IPS-18c (cell line): ENCODE results near the gene DENND2D.

Experiments used
- H3K4me3 ChIP-seq: 2 replicates; pipeline ENCODE4 v1.7.0; 2013; ENCODE audit warnings: low read depth, mild to moderate bottlenecking, low read length, moderate library complexity; ENCODE audit not compliant: insufficient read depth
- H3K9me3 ChIP-seq: one replicate; pipeline ENCODE4 v1.6.1; 2013; ENCODE audit warnings: mild to moderate bottlenecking, low read length, moderate library complexity; ENCODE audit not compliant: control insufficient read depth, insufficient read depth

Gene DENND2D

GRCh38 chr1:111157431-111157830, 43.0 kb downstream of the DENND2D start:
- Histone ChIP-seq H3K9me3 (no peaks in the 10 kb centered on the region), H3K4me3 (no peak overlapping the region)

GRCh38 chr1:111154021-111154999, 46.1 kb downstream of the DENND2D start:
- H3K9me3 ChIP-seq, result no peaks in the 10 kb centered on the region
- H3K4me3 ChIP-seq, result no peak overlapping the region

GRCh38 chr1:111151838-111152237, 48.6 kb downstream of the DENND2D start:
- no peak overlapping the region for H3K4me3 ChIP-seq
- H3K9me3 ChIP-seq, result no peaks in the 10 kb centered on the region

- no peaks in the 10 kb centered on the region for H3K9me3 ChIP-seq
- H3K4me3 ChIP-seq, result no peak overlapping the region
Observed at GRCh38 chr1:111148376-111148881, 52.0 kb downstream of the DENND2D start.

GRCh38 chr1:111147948-111148347, 52.5 kb downstream of the DENND2D start:
- H3K4me3 ChIP-seq, result no peak overlapping the region

GRCh38 chr1:111145963-111146768, 54.3 kb downstream of the DENND2D start:
- H3K4me3 ChIP-seq, result no peak overlapping the region
- no peaks in the 10 kb centered on the region for H3K9me3 ChIP-seq

More at GRCh38 chr1:111147948-111148347, 52.5 kb downstream of the DENND2D start:
- no peaks in the 10 kb centered on the region for H3K9me3 ChIP-seq

GRCh38 chr1:111145542-111145941, 54.9 kb downstream of the DENND2D start:
- Histone ChIP-seq H3K9me3 (no peaks in the 10 kb centered on the region), H3K4me3 (no peak overlapping the region)

- H3K9me3 ChIP-seq, result no peaks in the 10 kb centered on the region
- H3K4me3 ChIP-seq, result no peak overlapping the region
Observed at GRCh38 chr1:111142356-111142975, 58.0 kb downstream of the DENND2D start.

- no peak overlapping the region for H3K4me3 ChIP-seq
- no peaks in the 10 kb centered on the region for H3K9me3 ChIP-seq
Observed at GRCh38 chr1:111141245-111142220, 58.9 kb downstream of the DENND2D start.

GRCh38 chr1:111140680-111140967, 59.8 kb downstream of the DENND2D start:
- peak overlapping the region; percentile 97 for H3K4me3 ChIP-seq
- H3K9me3 ChIP-seq, result no peaks in the 10 kb centered on the region

GRCh38 chr1:111139956-111140679, 60.3 kb downstream of the DENND2D start, which contains the start of the genes CEPT1 and DRAM2:
TSS of gene CEPT1 (plus strand) at chr1:111140223. CDS start at chr1:111147715, 7,492 bp downstream.
TSS of gene DRAM2 (minus strand) at chr1:111140093. CDS start at chr1:111131554, 8,539 bp downstream.
- H3K4me3 ChIP-seq, result peak within 1 kb of the TSS; percentile 97
- H3K9me3 ChIP-seq, result no peaks in the 10 kb centered on the region

- H3K9me3 ChIP-seq, result no peaks in the 10 kb centered on the region
- H3K4me3 ChIP-seq, result peak overlapping the region; percentile 97
Observed at GRCh38 chr1:111139324-111139955, 61.0 kb downstream of the DENND2D start.
